ENCODE data around the gene SNX24. TPM values are rescaled to one million over a fixed set of nuclear protein-coding genes. Genes with fewer than 3 reads are reported as not detected.
A peak's percentile ranks its signal among the peaks of the same experiment; 100 is the strongest.
"Not testable (repeated sequence)": the region's sequence is repeated elsewhere in the genome, so short reads cannot be mapped to it uniquely, and the experiment has no call there.

The SNX24 gene
- total RNA-seq, 1 donor from 2014 or later, result 57.0 TPM

DNA sequence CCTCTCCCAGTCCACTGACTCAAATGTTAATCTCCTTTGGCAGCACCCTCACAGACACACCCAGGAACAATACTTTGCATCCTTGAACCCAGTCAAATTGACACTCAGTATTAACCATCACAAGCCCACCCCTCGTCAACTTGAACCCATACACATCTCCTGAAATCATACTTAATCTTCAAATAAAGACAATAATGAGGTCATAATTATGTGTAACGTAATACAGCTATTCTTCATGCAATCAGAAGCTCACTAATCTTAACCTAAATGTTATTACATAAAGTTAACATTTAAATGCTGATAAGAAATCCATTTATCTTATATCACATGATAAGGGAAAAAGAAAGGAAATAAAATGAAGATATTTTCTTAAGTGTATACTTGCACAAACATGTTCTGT is 125.9 kb downstream of the SNX24 start:
- TF ChIP-seq, protein P1, sequence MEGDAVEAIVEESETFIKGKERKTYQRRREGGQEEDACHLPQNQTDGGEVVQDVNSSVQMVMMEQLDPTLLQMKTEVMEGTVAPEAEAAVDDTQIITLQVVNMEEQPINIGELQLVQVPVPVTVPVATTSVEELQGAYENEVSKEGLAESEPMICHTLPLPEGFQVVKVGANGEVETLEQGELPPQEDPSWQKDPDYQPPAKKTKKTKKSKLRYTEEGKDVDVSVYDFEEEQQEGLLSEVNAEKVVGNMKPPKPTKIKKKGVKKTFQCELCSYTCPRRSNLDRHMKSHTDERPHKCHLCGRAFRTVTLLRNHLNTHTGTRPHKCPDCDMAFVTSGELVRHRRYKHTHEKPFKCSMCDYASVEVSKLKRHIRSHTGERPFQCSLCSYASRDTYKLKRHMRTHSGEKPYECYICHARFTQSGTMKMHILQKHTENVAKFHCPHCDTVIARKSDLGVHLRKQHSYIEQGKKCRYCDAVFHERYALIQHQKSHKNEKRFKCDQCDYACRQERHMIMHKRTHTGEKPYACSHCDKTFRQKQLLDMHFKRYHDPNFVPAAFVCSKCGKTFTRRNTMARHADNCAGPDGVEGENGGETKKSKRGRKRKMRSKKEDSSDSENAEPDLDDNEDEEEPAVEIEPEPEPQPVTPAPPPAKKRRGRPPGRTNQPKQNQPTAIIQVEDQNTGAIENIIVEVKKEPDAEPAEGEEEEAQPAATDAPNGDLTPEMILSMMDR (IDR thresholded peaks at IDR 0.05; ENCODE audit: insufficient read depth, low read length, poor library complexity, severe bottlenecking), result no peak
- Histone ChIP-seq H3K4me3 (ENCODE audit: low read depth, low read length) (no peak overlapping the region), H3K27me3 (ENCODE audit: control insufficient read depth, insufficient read depth, low read length) (no peaks in the 10 kb centered on the region), H3K36me3 (ENCODE audit: control insufficient read depth, insufficient read depth, low read length) (no peaks in the 10 kb centered on the region)
- DNase-seq (ENCODE audit: low read depth), result no peak

DNA sequence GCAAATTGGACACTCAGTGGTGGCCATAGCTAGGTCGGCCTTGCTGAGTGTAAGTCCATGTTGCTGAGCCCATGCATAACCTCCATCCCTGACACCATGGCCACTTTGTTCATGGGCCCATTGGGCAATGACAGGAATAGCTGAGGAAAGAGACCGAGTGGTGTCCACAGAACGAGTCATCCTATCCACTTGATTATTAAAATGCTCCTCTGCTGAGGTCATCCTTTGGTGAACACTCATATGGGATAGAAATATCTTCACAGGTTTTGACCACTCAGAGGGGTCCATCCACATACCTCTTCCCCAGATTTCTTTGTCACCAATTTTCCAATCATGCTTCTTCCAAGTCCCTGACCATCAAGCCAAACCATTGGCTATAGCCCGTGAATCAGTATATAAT is 127.5 kb downstream of the SNX24 start:
- Histone ChIP-seq H3K4me3 (ENCODE audit: low read depth, low read length) (no peak overlapping the region), H3K27me3 (ENCODE audit: control insufficient read depth, insufficient read depth, low read length) (no peaks in the 10 kb centered on the region), H3K36me3 (ENCODE audit: control insufficient read depth, insufficient read depth, low read length) (no peaks in the 10 kb centered on the region)
- TF ChIP-seq, protein P1 (IDR thresholded peaks at IDR 0.05; ENCODE audit: insufficient read depth, low read length, poor library complexity, severe bottlenecking), result no peak
- DNase-seq (ENCODE audit: low read depth), result peak; percentile 12

DNA sequence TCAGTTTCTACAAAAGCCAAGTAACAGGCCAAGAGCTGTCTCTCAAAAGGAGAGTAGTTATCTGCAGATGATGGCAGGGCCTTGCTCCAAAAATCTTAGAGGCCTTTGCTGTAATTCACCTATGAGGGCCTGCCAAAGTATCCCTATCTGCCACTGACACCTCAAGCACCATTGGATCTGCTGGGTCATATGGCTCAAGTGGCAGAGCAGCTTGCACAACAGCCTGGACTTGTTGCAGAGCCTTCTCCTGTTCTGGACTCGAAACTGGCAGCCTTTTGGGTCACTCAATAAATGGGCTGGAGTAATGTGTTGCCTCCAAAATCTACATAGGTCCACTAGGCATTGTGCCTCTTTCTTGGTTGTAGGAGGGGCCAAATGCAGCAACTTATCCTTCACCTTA is 128.3 kb downstream of the SNX24 start:
- not testable (repeated sequence) for H3K27me3 ChIP-seq (ENCODE audit: control insufficient read depth, insufficient read depth, low read length); DNase-seq (ENCODE audit: low read depth); H3K36me3 ChIP-seq (ENCODE audit: control insufficient read depth, insufficient read depth, low read length); H3K4me3 ChIP-seq (ENCODE audit: low read depth, low read length)

DNA sequence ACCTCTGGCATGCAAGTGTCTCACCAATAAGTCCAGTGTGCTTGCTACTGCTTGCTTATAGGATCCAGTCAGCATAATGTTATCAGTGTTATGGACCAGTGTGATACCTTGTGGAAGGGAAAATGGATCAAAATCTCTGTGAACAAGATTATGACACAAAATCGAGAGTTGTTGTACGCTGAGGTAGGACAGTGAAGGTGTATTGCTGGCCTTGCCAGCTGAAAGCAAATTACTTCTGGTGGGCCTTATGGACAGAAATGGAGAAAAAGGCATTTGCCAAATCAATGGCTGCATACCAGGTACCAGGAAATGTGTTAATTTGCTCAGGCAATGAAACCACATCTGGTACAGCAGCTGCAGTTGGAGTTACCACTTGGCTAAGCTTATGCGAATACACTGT is 128.8 kb downstream of the SNX24 start:
- DNase-seq (ENCODE audit: low read depth); H3K36me3 ChIP-seq (ENCODE audit: control insufficient read depth, insufficient read depth, low read length); H3K4me3 ChIP-seq (ENCODE audit: low read depth, low read length); H3K27me3 ChIP-seq (ENCODE audit: control insufficient read depth, insufficient read depth, low read length): not testable (repeated sequence)

DNA sequence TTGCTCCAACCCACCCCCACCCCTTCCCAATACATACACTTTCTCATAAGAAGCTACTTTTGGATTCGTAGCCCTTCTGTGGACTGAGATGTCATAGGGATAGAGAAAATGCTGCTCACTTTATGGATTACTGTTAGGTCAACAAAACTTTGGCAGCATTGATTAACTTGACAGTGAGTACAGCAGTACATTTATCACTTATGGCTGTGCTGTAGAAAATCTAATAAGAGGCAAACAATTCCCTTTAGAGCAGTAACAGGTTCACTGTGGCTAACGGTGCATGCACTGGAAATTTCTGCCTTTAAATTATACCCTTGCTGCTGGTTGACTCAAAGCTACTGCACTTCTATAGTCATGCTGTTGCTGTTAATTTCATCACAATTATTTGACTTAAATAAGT is 131.9 kb downstream of the SNX24 start:
- H3K36me3 ChIP-seq (ENCODE audit: control insufficient read depth, insufficient read depth, low read length), result no peaks in the 10 kb centered on the region
- no peak for DNase-seq (ENCODE audit: low read depth)
- H3K27me3 ChIP-seq (ENCODE audit: control insufficient read depth, insufficient read depth, low read length), result no peaks in the 10 kb centered on the region
- H3K4me3 ChIP-seq (ENCODE audit: low read depth, low read length), result no peak overlapping the region
- TF ChIP-seq, protein P1 (IDR thresholded peaks at IDR 0.05; ENCODE audit: insufficient read depth, low read length, poor library complexity, severe bottlenecking), result no peak

DNA sequence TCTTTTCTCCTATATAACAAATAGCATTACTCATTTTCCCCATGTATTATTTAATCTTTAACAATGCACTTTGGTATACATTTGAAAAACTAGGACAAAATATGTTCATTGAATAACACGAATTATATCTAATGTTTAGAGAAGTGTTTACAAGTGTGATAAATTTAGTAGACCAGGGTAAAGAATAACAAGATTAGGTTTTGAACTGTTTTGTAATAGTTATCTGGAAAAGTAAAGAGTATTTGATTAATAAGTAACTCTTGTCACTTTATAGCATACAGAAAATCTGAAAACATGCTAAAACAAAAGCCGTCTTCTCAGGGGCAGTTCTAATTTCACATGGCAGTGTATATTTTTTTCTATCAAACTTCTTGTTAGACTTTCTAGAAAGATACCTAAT is 132.7 kb downstream of the SNX24 start:
- Histone ChIP-seq H3K4me3 (ENCODE audit: low read depth, low read length) (no peak overlapping the region), H3K36me3 (ENCODE audit: control insufficient read depth, insufficient read depth, low read length) (no peaks in the 10 kb centered on the region), H3K27me3 (ENCODE audit: control insufficient read depth, insufficient read depth, low read length) (no peaks in the 10 kb centered on the region)
- no peak for DNase-seq (ENCODE audit: low read depth)
- TF ChIP-seq, protein P1 (IDR thresholded peaks at IDR 0.05; ENCODE audit: insufficient read depth, low read length, poor library complexity, severe bottlenecking), result no peak

DNA sequence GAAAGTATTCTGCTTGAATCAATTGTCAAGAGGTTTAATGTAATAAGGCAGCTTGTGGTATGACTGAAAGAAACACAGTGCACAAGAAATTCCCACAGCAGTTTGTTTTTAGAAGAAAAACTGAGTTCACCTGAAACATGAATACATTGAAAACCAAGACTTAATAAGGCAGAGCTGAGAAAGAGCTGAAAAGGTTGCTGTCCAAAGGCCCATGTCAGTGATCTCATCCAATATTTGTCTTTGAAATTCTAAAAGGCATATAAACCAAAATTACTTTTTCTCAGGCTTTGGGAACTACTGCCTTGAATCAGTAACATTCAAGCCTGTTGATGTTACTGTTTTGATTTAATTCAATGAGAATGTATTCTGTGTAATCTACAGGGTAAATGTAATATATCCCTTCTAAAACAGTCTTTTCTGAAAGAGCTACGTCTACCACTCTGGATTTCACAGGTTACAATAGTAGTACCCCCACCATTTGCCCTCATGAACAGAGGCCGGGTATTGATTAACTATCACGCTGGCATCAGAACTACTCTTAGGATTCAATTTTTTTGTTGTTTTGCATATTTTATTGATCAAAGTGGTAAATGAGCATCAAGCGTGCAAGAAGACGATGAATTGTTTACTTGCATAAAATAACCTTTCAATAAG is 133.4 kb downstream of the SNX24 start:
- TF ChIP-seq, protein P1 (IDR thresholded peaks at IDR 0.05; ENCODE audit: insufficient read depth, low read length, poor library complexity, severe bottlenecking), result no peak
- Histone ChIP-seq H3K36me3 (ENCODE audit: control insufficient read depth, insufficient read depth, low read length) (no peaks in the 10 kb centered on the region), H3K27me3 (ENCODE audit: control insufficient read depth, insufficient read depth, low read length) (no peaks in the 10 kb centered on the region), H3K4me3 (ENCODE audit: low read depth, low read length) (no peak overlapping the region)
- DNase-seq (ENCODE audit: low read depth), result no peak

Measured in kidney epithelial cell (primary cell).